ENCODE results near the gene ZNF264. TPM values are rescaled to one million over a fixed set of nuclear protein-coding genes. Genes with fewer than 3 reads are reported as not detected.

Gene ZNF264
- total RNA-seq, 1 donor from 2014 or later, result 18.0 TPM

DNA sequence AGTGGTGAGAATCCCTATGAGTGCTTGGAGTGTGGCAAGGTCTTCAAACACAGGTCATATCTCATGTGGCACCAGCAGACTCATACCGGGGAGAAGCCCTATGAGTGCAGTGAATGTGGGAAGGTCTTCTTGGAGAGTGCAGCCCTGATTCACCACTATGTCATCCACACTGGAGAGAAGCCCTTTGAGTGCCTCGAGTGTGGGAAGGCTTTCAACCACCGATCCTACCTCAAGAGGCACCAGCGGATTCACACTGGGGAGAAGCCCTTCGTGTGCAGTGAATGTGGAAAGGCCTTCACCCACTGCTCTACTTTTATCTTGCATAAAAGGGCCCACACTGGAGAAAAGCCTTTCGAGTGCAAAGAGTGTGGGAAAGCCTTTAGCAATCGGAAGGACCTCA, 20.8 kb downstream of the ZNF264 start:
- Mint-ChIP-seq H3K4me1 (ENCODE audit: low read depth) (no peaks in the 10 kb centered on the region), H3K36me3 (ENCODE audit: low read depth) (peaks cover 88% of the 10 kb centered on the region), H3K4me3 (ENCODE audit: low read depth) (no peak overlapping the region), H3K27me3 (ENCODE audit: low read depth) (no peaks in the 10 kb centered on the region), H3K9me3 (peaks cover 69% of the 10 kb centered on the region), H3K27ac (no peak overlapping the region)
- no peak for DNase-seq (ENCODE audit: low spot score)
- intact Hi-C loops (cut with micrococcal nuclease), result no loop called here

DNA sequence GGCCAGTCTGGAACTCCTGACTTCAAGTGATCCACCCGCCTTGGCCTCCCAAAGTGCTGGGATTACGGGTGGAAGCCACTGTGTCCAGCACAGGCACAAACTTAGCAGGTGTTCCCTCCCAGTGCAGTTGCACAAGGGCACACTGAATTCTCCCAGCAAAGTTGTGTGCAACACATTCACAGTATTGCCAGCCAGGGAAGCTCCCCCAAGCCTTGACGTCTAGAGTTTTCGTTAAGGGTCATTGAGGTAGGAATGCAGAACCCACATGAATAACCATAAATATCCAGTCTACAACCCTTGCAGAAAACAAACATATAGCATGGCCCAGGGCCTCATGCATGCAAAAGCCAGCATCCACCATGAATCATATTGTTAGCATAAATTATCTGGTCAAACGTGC, 36.2 kb downstream of the ZNF264 start:
- no peak for DNase-seq (ENCODE audit: low spot score)
- H3K4me3 Mint-ChIP-seq (ENCODE audit: low read depth), result no peak overlapping the region
- no peak overlapping the region for H3K27ac Mint-ChIP-seq
- H3K4me1 Mint-ChIP-seq (ENCODE audit: low read depth), result no peaks in the 10 kb centered on the region
- H3K27me3 Mint-ChIP-seq (ENCODE audit: low read depth), result no peaks in the 10 kb centered on the region
- H3K36me3 Mint-ChIP-seq (ENCODE audit: low read depth), result peaks cover 3% of the 10 kb centered on the region
- intact Hi-C loops (cut with micrococcal nuclease), result no loop called here
- peaks cover 43% of the 10 kb centered on the region for H3K9me3 Mint-ChIP-seq

DNA sequence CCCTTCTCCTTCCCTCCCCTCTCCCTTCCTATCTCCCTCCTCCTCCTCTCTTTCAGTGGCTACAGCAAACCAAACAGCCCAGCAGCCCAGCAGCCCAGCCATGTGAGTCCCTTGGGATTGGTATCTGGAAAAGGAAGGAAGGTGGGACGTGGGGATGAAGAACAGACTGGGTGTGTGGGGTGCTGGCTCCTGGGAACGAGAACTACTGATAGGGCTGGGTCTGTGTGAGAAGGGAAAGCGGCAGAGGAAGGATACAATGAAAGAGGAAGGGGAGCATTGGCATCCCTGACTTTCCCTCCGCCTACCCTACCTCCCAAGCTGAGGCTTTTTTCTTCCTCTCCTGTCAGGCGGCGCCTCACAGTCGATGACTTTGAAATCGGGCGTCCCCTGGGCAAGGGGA, 40.4 kb downstream of the ZNF264 start:
- no peak for DNase-seq (ENCODE audit: low spot score)
- H3K4me1 Mint-ChIP-seq (ENCODE audit: low read depth), result no peaks in the 10 kb centered on the region
- no peaks in the 10 kb centered on the region for H3K36me3 Mint-ChIP-seq (ENCODE audit: low read depth)
- no peaks in the 10 kb centered on the region for H3K27me3 Mint-ChIP-seq (ENCODE audit: low read depth)
- intact Hi-C loops (cut with micrococcal nuclease), result no loop called here
- H3K4me3 Mint-ChIP-seq (ENCODE audit: low read depth), result no peak overlapping the region
- no peak overlapping the region for H3K27ac Mint-ChIP-seq
- peaks cover 28% of the 10 kb centered on the region for H3K9me3 Mint-ChIP-seq

DNA sequence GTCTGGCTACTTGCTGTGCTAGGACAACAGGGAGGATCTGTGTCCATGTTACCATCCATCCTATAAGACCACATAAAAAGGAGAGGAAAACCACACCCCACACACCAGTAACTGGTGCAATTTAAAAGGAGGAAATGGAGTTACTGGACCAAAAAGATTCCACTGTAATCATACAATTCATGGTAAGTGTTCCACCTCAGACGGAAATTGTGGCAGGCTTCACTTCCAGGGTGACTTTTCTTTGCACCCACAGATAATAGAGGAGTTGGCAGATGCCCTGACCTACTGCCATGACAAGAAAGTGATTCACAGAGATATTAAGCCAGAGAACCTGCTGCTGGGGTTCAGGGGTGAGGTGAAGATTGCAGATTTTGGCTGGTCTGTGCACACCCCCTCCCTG, 41.9 kb downstream of the ZNF264 start:
- no peaks in the 10 kb centered on the region for H3K4me1 Mint-ChIP-seq (ENCODE audit: low read depth)
- intact Hi-C loops (cut with micrococcal nuclease), result no loop called here
- no peaks in the 10 kb centered on the region for H3K27me3 Mint-ChIP-seq (ENCODE audit: low read depth)
- no peak overlapping the region for H3K4me3 Mint-ChIP-seq (ENCODE audit: low read depth)
- H3K36me3 Mint-ChIP-seq (ENCODE audit: low read depth), result no peaks in the 10 kb centered on the region
- no peak for DNase-seq (ENCODE audit: low spot score)
- H3K27ac Mint-ChIP-seq, result no peak overlapping the region
- H3K9me3 Mint-ChIP-seq, result peaks cover 20% of the 10 kb centered on the region

GRCh38 chr19:57239982-57240310, 48.6 kb downstream of the ZNF264 start:
- intact Hi-C loops (cut with micrococcal nuclease), result loop anchor here (1.0 to 2.0 kb wide), 5 partner anchors 40 to 123 kb away; partner anchors contain the start of genes TRAPPC2B, ZNF264, ZNF304 and ZNF460
- Mint-ChIP-seq H3K4me3 (ENCODE audit: low read depth) (peak overlapping the region; percentile 92), H3K36me3 (ENCODE audit: low read depth) (peaks cover 24% of the 10 kb centered on the region), H3K27me3 (ENCODE audit: low read depth) (no peaks in the 10 kb centered on the region), H3K9me3 (peaks cover 16% of the 10 kb centered on the region), H3K4me1 (ENCODE audit: low read depth) (peaks cover 16% of the 10 kb centered on the region), H3K27ac (peak overlapping the region; percentile 90)
- DNase-seq (ENCODE audit: low spot score), result no peak

DNA sequence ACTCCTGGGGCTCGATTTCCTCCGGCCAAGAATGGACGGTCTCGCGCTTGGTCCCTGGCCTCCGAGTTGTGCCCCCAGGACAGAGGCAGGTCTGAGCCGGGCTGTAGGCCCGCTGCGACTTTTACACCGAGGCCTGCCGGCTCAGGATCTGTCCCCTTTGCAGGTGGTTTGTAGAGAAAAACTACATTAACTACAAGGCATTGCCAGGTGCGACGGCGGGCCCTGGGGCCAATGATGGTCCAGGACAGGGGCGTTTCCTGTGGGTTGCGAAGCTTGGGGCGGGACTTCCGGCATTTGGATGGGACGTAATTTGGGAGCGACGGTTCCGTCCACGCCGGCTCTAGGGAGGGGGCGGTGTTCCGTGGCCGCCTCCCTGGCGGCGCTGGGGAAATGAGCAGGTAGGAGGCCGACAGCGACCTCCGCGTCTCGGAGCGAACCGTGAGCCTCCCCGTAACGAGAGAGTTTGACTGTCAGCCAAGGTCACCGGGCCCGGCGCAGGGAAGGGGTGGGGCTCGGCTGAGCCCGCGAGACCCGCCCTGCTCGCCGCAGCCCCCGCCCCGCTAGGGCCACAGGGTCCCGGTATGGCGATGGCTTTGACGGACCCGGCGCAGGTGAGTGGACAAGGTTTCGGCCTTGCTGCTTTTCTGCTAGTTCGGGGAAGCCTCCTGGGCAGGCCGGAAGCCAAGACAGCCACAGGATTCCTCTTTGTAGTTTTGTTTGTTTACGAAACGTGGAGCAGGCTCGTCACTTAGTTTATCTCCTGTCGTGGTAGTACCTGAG, 49.2 kb downstream of the ZNF264 start, which contains the start of gene ZNF805:
Gene ZNF805, plus strand, starts transcription at position 322 of the 780 bp plus-strand sequence. Its CDS starts 260 bp downstream, at position 582.
- Mint-ChIP-seq H3K36me3 (ENCODE audit: low read depth) (peaks cover 30% of the 10 kb centered on the region), H3K4me1 (ENCODE audit: low read depth) (peaks cover 16% of the 10 kb centered on the region), H3K9me3 (peaks cover 16% of the 10 kb centered on the region), H3K27me3 (ENCODE audit: low read depth) (no peaks in the 10 kb centered on the region), H3K4me3 (ENCODE audit: low read depth) (peak within 1 kb of the TSS; percentile 92), H3K27ac (peak within 1 kb of the TSS; percentile 90)
- intact Hi-C loops (cut with micrococcal nuclease), result loop anchor here (1.0 to 2.0 kb wide), 5 partner anchors 40 to 123 kb away; partner anchors contain the start of genes TRAPPC2B, ZNF264, ZNF304 and ZNF460
- peak; percentile 93 for DNase-seq (ENCODE audit: low spot score)

GRCh38 chr19:57241176-57241575, 49.9 kb downstream of the ZNF264 start:
- H3K27me3 Mint-ChIP-seq (ENCODE audit: low read depth), result no peaks in the 10 kb centered on the region

GRCh38 chr19:57242821-57243220, 51.5 kb downstream of the ZNF264 start:
- intact Hi-C loops (cut with micrococcal nuclease), result no loop called here
- Mint-ChIP-seq H3K27ac (no peak overlapping the region), H3K4me3 (ENCODE audit: low read depth) (peak overlapping the region; percentile 13), H3K9me3 (peaks cover 11% of the 10 kb centered on the region), H3K4me1 (ENCODE audit: low read depth) (peaks cover 16% of the 10 kb centered on the region), H3K27me3 (ENCODE audit: low read depth) (no peaks in the 10 kb centered on the region), H3K36me3 (ENCODE audit: low read depth) (peaks cover 53% of the 10 kb centered on the region)
- DNase-seq (ENCODE audit: low spot score), result no peak

More at GRCh38 chr19:57241176-57241575, 49.9 kb downstream of the ZNF264 start:
- Mint-ChIP-seq H3K27ac (peak overlapping the region; percentile 90), H3K4me3 (ENCODE audit: low read depth) (peak overlapping the region; percentile 92), H3K36me3 (ENCODE audit: low read depth) (peaks cover 37% of the 10 kb centered on the region), H3K9me3 (peaks cover 14% of the 10 kb centered on the region), H3K4me1 (ENCODE audit: low read depth) (peaks cover 16% of the 10 kb centered on the region)
- no peak for DNase-seq (ENCODE audit: low spot score)
- intact Hi-C loops (cut with micrococcal nuclease), result loop anchor here (2.0 kb wide), 1 partner anchor 50 kb away; the partner anchor contains the start of gene ZNF264

DNA sequence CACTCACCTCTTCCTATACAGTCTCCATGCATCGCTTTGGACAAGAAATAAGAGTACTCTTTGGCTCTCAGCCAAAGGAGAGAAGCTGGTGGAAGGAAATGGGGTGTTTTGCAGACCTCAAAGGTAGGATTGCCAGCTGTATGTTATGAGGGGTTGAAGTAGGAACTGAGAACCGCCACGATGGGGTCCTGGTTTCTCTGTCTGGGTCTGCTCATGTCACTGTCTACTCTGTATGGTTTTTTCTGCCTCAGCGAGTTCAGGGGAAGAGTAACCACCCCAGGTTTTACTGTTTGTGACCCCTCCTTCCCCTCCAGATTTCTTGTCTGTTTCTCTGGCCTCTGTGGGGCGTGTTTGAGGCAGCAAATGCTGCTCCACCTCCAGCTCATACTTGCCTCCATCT, 53.2 kb downstream of the ZNF264 start:
- intact Hi-C loops (cut with micrococcal nuclease), result no loop called here
- H3K36me3 Mint-ChIP-seq (ENCODE audit: low read depth), result peaks cover 69% of the 10 kb centered on the region
- DNase-seq (ENCODE audit: low spot score), result no peak
- H3K4me1 Mint-ChIP-seq (ENCODE audit: low read depth), result peaks cover 16% of the 10 kb centered on the region
- H3K27me3 Mint-ChIP-seq (ENCODE audit: low read depth), result no peaks in the 10 kb centered on the region
- peaks cover 6% of the 10 kb centered on the region for H3K9me3 Mint-ChIP-seq
- H3K4me3 Mint-ChIP-seq (ENCODE audit: low read depth), result no peak overlapping the region
- no peak overlapping the region for H3K27ac Mint-ChIP-seq

DNA sequence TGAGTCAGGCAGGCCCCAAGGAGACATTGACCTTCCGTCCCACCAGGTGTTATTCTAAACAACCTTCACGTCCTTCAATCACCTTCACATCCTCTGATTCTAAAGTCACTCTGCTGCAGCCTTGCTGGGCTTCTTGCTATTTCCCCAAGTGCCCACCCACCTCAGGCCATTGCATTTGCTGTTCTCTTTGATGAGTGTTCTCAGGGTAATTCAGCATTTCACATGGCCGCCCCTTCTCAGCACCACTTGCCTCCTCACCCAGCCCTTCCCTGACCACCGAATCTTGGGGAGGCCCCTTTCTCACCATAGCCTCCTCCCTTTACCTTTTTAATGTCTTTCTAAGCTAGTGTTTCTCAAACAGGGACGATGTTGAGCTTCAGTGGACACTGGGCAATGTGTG, 53.8 kb downstream of the ZNF264 start:
- intact Hi-C loops (cut with micrococcal nuclease), result no loop called here
- Mint-ChIP-seq H3K36me3 (ENCODE audit: low read depth) (peaks cover 70% of the 10 kb centered on the region), H3K4me3 (ENCODE audit: low read depth) (no peak overlapping the region), H3K27me3 (ENCODE audit: low read depth) (no peaks in the 10 kb centered on the region), H3K4me1 (ENCODE audit: low read depth) (peaks cover 15% of the 10 kb centered on the region), H3K9me3 (peaks cover 5% of the 10 kb centered on the region), H3K27ac (no peak overlapping the region)
- no peak for DNase-seq (ENCODE audit: low spot score)

DNA sequence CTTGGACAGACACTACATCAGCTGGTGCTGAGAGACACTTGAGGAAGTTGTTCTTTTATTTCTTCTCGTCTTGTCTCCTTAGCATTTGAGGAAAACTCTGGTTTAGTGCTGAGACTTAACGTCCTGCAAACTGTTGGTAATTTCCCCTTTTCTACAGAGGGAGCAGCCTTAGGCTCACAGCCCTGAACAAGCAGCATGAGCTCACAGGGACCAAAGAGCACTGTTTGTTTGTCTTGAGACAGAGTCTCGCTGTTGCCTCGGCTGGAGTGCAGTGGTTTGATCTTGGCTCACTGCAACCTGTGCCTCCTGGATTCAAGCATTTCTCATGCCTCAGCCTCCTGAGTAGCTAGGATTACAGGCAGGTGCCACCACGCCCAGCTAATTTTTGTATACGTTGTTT, 54.7 kb downstream of the ZNF264 start:
- intact Hi-C loops (cut with micrococcal nuclease), result no loop called here
- Mint-ChIP-seq H3K27ac (no peak overlapping the region), H3K9me3 (peaks cover 10% of the 10 kb centered on the region), H3K4me1 (ENCODE audit: low read depth) (peaks cover 12% of the 10 kb centered on the region), H3K4me3 (ENCODE audit: low read depth) (no peak overlapping the region), H3K27me3 (ENCODE audit: low read depth) (no peaks in the 10 kb centered on the region), H3K36me3 (ENCODE audit: low read depth) (peaks cover 74% of the 10 kb centered on the region)
- DNase-seq (ENCODE audit: low spot score), result no peak

GRCh38 chr19:57248646-57249045, 57.3 kb downstream of the ZNF264 start:
- Mint-ChIP-seq H3K36me3 (ENCODE audit: low read depth) (peaks cover 95% of the 10 kb centered on the region), H3K9me3 (peaks cover 30% of the 10 kb centered on the region), H3K4me1 (ENCODE audit: low read depth) (no peaks in the 10 kb centered on the region), H3K27ac (no peak overlapping the region), H3K4me3 (ENCODE audit: low read depth) (no peak overlapping the region), H3K27me3 (ENCODE audit: low read depth) (no peaks in the 10 kb centered on the region)
- DNase-seq (ENCODE audit: low spot score), result no peak
- intact Hi-C loops (cut with micrococcal nuclease), result no loop called here

DNA sequence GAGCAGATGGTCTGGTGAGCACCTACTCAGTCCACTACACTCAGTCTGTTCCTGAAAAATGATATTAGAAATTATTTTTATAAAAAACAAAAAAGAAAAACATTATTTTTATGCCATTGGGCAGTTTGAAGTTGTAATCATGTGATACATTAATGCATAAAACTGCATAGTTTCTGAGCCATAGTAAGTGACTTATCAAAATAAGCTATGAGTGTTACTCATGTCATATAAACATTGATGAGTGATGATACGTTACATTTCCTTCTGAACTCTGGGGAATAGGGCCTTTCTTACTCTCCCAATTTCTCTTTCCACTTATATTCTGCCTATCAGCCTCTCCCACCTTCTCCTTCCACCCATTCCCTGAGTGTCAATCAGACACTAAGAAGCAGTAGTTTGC, 58.0 kb downstream of the ZNF264 start:
- intact Hi-C loops (cut with micrococcal nuclease), result no loop called here
- Mint-ChIP-seq H3K4me3 (ENCODE audit: low read depth) (no peak overlapping the region), H3K4me1 (ENCODE audit: low read depth) (no peaks in the 10 kb centered on the region), H3K27ac (no peak overlapping the region), H3K36me3 (ENCODE audit: low read depth) (peaks cover 97% of the 10 kb centered on the region), H3K27me3 (ENCODE audit: low read depth) (no peaks in the 10 kb centered on the region), H3K9me3 (peaks cover 36% of the 10 kb centered on the region)
- no peak for DNase-seq (ENCODE audit: low spot score)

All from activated T-helper 2 cell treated with anti-CD3 and anti-CD28 coated beads, Interferon-gamma antibody, Interleukin-2, Interleukin-4, amounts not matched to agents 10 μg/mL and 5 μg/mL and 100 μg/mL, durations not matched to agents 14 hours and 24 hours and 36 hours (primary cell).